Vagina (tissue), 2 donors: ENCODE results near the gene ULBP2. TPM values are rescaled to one million over a fixed set of nuclear protein-coding genes. Genes with fewer than 3 reads are reported as not detected.
"Not testable (repeated sequence)": the region's sequence is repeated elsewhere in the genome, so short reads cannot be mapped to it uniquely, and the experiment has no call there.

Experiments
- DNase-seq, 2 donors: peaks; one replicate each; pipeline ENCODE4 v3.0.0-alpha.2; 2017; ENCODE audit errors: extremely low spot score in 2 of 2
- H3K27ac ChIP-seq: fragments of 200-600 bp; sonication (generic); one replicate; pipeline ENCODE4 v1.5.1; 2019
- H3K27me3 ChIP-seq: fragments of 200-600 bp; sonication (generic); one replicate; pipeline ENCODE4 v1.5.1; 2019
- H3K36me3 ChIP-seq, 2 donors: fragments of 200-600 bp; sonication (generic); one replicate each; pipeline ENCODE4 v1.5.1; 2017 to 2019
- H3K4me1 ChIP-seq: fragments of 200-600 bp; sonication (generic); one replicate; pipeline ENCODE4 v1.5.1; 2019
- H3K4me3 ChIP-seq, 2 donors: fragments of 200-600 bp; sonication (generic); 1 replicate in 1 of 2; 2 replicates in 1 of 2; pipeline ENCODE4 v1.5.1; 2016 to 2019
- H3K9me3 ChIP-seq: fragments of 200-600 bp; sonication (generic); one replicate; pipeline ENCODE4 v1.5.1; 2019
- POLR2A ChIP-seq, 2 donors: fragments of 450-650 bp; IDR thresholded peaks; one replicate each; pipeline ENCODE4 v1.6.1; 2017; ENCODE audit warnings: antibody characterized with exemption in 2 of 2, mild to moderate bottlenecking in 2 of 2, moderate library complexity in 2 of 2
- POLR2AphosphoS5 ChIP-seq, 2 donors: sonication (generic); formaldehyde crosslinking; IDR thresholded peaks; one replicate each; pipeline ENCODE4 v1.9.0; 2017; ENCODE audit warnings: antibody characterized with exemption in 2 of 2, mild to moderate bottlenecking in 2 of 2, low read depth in 1 of 2; ENCODE audit not compliant: insufficient read depth in 1 of 2
- intact Hi-C: fragments of 100-400 bp; cut with DNase I; formaldehyde crosslinking; loops from one replicate; pipeline ENCODE4 v1.15.1; 2023
- total RNA-seq: library from RNA; depleted of rRNA; stranded (reverse); fragments of >200 nt; gene quantifications from one replicate; pipeline ENCODE4 v1.2.3, GENCODE V29; 2016
- TF ChIP-seq, protein P1 (sequence below), 3 experiments: fragments of 450-650 bp in 2 of 3; fragments of 200-600 bp in 1 of 3; sonication (generic) in 1 of 3; IDR thresholded peaks; one replicate each; pipeline ENCODE4 v1.5.1; 2017 to 2019; ENCODE audit warnings: antibody characterized with exemption in 3 of 3, mild to moderate bottlenecking in 2 of 3, moderate library complexity in 2 of 3

The ULBP2 gene
- total RNA-seq, 1 donor from 2014 or later: not detected

- H3K4me1 ChIP-seq: peaks cover 28% of the 10 kb centered on the region
- no peaks in the 10 kb centered on the region for H3K36me3 ChIP-seq
- H3K4me3 ChIP-seq: peak overlapping the region; percentile 47 to 56
- peak in 1 of 2 donors; percentile 78 for DNase-seq
- intact Hi-C loops: no loop called here
- no peak for TF ChIP-seq POLR2A (IDR thresholded peaks at IDR 0.05)
- no peak overlapping the region for H3K27ac ChIP-seq
- peaks cover 5% of the 10 kb centered on the region for H3K27me3 ChIP-seq
- no peaks in the 10 kb centered on the region for H3K9me3 ChIP-seq
Measured at GRCh38 chr6:149965194-149966020, 23.6 kb downstream of the ULBP2 start.

GRCh38 chr6:149966319-149966718, 24.5 kb downstream of the ULBP2 start:
- peaks cover 28% of the 10 kb centered on the region for H3K4me1 ChIP-seq
- H3K9me3 ChIP-seq, H3K27me3 ChIP-seq, intact Hi-C loops, H3K27ac ChIP-seq, H3K4me3 ChIP-seq, H3K36me3 ChIP-seq: not testable (repeated sequence)
- peak in 1 of 2 donors; percentile 56 for DNase-seq

GRCh38 chr6:149967591-149967990, 25.8 kb downstream of the ULBP2 start:
- intact Hi-C loops: no loop called here
- H3K4me3 ChIP-seq: no peak overlapping the region
- no peak overlapping the region for H3K27ac ChIP-seq
- TF ChIP-seq POLR2A (IDR thresholded peaks at IDR 0.05): no peak
- TF ChIP-seq, protein P1, sequence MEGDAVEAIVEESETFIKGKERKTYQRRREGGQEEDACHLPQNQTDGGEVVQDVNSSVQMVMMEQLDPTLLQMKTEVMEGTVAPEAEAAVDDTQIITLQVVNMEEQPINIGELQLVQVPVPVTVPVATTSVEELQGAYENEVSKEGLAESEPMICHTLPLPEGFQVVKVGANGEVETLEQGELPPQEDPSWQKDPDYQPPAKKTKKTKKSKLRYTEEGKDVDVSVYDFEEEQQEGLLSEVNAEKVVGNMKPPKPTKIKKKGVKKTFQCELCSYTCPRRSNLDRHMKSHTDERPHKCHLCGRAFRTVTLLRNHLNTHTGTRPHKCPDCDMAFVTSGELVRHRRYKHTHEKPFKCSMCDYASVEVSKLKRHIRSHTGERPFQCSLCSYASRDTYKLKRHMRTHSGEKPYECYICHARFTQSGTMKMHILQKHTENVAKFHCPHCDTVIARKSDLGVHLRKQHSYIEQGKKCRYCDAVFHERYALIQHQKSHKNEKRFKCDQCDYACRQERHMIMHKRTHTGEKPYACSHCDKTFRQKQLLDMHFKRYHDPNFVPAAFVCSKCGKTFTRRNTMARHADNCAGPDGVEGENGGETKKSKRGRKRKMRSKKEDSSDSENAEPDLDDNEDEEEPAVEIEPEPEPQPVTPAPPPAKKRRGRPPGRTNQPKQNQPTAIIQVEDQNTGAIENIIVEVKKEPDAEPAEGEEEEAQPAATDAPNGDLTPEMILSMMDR (IDR thresholded peaks at IDR 0.05): no peak
- no peak for TF ChIP-seq POLR2AphosphoS5 (IDR thresholded peaks at IDR 0.05; ENCODE audit: insufficient read depth in 1 of 2, low read depth in 1 of 2)
- no peaks in the 10 kb centered on the region for H3K9me3 ChIP-seq
- peaks cover 28% of the 10 kb centered on the region for H3K4me1 ChIP-seq
- H3K27me3 ChIP-seq: peaks cover 5% of the 10 kb centered on the region
- no peaks in the 10 kb centered on the region for H3K36me3 ChIP-seq
- peak in 1 of 2 donors; percentile 49 for DNase-seq

- H3K4me3 ChIP-seq, H3K36me3 ChIP-seq, H3K27ac ChIP-seq, H3K9me3 ChIP-seq, H3K27me3 ChIP-seq, intact Hi-C loops: not testable (repeated sequence)
- H3K4me1 ChIP-seq: peaks cover 25% of the 10 kb centered on the region
- DNase-seq: peak in 1 of 2 donors; percentile 37
Measured at GRCh38 chr6:149967999-149968398, 26.2 kb downstream of the ULBP2 start.

DNA sequence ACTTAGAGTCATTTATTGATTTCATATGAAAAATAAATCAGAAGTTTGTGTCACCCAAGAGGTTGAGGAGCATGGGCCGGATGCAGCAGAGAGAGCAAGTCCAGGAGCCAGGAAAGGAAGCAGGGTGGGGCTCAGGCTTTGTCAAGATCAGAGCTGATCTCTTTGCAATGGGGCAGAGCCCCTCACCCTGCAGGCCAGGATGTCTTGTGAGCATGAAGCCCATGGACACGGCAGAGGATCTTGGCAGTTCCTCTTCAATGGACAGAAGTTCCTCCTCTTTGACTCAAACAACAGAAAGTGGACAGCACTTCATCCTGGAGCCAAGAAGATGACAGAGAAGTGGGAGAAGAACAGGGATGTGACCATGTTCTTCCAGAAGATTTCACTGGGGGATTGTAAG, 27.1 kb downstream of the ULBP2 start:
- H3K27me3 ChIP-seq, H3K9me3 ChIP-seq: not testable (repeated sequence)

DNA sequence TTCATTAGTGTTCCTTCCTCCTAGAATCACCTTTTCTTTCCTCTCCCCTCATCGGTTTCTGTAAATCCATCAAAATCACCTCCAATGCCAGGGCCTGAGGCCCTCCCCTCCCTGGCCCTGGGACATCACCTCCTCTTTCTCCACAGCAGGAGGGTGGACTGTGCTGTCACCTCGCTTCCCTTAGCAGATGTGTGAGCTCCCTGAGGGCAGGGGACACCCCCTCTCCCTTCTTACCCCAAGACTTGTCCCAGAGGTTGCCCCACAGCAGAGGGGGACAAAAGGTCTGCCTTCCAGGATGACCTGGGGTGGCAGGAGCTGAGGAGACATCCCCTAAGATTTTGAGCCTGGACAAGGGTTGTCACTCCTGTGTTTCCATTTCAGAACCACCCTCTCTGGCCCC, 27.8 kb downstream of the ULBP2 start:
- intact Hi-C loops: no loop called here
- peak in 1 of 2 donors; percentile 81 for DNase-seq
- TF ChIP-seq POLR2A (IDR thresholded peaks at IDR 0.05) (no peak), POLR2AphosphoS5 (IDR thresholded peaks at IDR 0.05; ENCODE audit: insufficient read depth in 1 of 2, low read depth in 1 of 2) (no peak)
- TF ChIP-seq, protein P1 (IDR thresholded peaks at IDR 0.05): no peak

More for the DNA sequence above, 27.1 kb downstream of the ULBP2 start:
- H3K4me1 ChIP-seq: peaks cover 16% of the 10 kb centered on the region
- H3K4me3 ChIP-seq, H3K36me3 ChIP-seq, intact Hi-C loops, H3K27ac ChIP-seq: not testable (repeated sequence)
- DNase-seq: peak in 1 of 2 donors; percentile 60

DNA sequence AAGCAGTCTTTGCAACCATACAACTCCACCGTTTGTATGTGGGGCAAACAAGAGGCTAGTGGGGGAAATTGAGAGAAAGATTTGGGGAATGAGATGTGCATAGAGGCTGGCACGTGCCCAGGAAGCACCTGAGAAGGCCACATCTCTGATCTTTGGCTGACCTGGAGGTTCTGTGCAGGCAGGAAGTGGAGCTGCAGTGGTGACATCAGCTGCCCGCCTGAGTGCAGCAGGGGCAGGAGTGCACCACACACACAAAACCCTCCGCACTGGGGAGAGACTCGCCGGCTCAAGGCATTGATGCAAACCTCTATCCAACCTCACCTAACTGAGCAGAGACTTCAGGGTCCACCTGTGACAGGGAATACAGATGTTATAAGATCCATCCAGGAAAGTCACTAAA, 32.6 kb downstream of the ULBP2 start:
- H3K27ac ChIP-seq, H3K36me3 ChIP-seq, H3K4me1 ChIP-seq, H3K4me3 ChIP-seq, intact Hi-C loops, H3K9me3 ChIP-seq, H3K27me3 ChIP-seq: not testable (repeated sequence)
- peak in 1 of 2 donors; percentile 25 for DNase-seq

More for the DNA sequence above, 27.8 kb downstream of the ULBP2 start:
- H3K36me3 ChIP-seq: no peaks in the 10 kb centered on the region
- no peak overlapping the region for H3K4me3 ChIP-seq
- H3K27ac ChIP-seq: no peak overlapping the region
- H3K9me3 ChIP-seq: no peaks in the 10 kb centered on the region
- peaks cover 9% of the 10 kb centered on the region for H3K4me1 ChIP-seq
- peaks cover 5% of the 10 kb centered on the region for H3K27me3 ChIP-seq
